Endothelial cell of umbilical vein (primary cell): Measurements from ENCODE around the gene SMIM21. TPM values are rescaled to one million over a fixed set of nuclear protein-coding genes. Genes with fewer than 3 reads are reported as not detected.

ENCODE experiments used
- BruUV-seq: library from RNA; stranded (reverse); fragments of 400-500 nt; replicated peaks from 2 replicates; lab custom pipeline; 2021; lab: Mats Ljungman, UMichigan
- CTCF ChIA-PET: fragments of 300-600, 350-600 bp; sonication (Branson Sonifier 250); formaldehyde crosslinking; loops from one replicate; lab custom pipeline; 2021; ENCODE audit warnings: antibody characterized with exemption, inconsistent platforms; lab: Charles Lee
- POLR2A ChIA-PET: fragments of 300-600, 350-600 bp; sonication (Branson Sonifier 250); formaldehyde crosslinking; loops from one replicate; lab custom pipeline; 2021; ENCODE audit warnings: antibody characterized with exemption, inconsistent platforms; lab: Charles Lee
- DNase-seq: peaks from one replicate; pipeline ENCODE4 v3.0.0-alpha.2; 2011; ENCODE audit warnings: low read depth, low spot score
- FAIRE-seq: peaks from 2 replicates; lab custom pipeline; 2011; peaks lifted over from hg19 to GRCh38; lab: Jason Lieb, UNC
- H2AFZ ChIP-seq: 2 replicates; pipeline ENCODE4 v1.6.0; 2012; ENCODE audit warnings: low read depth, low read length, control low read depth, inconsistent platforms
- H3K27ac ChIP-seq: 2 replicates; pipeline ENCODE4 v1.5.1; 2011; ENCODE audit warnings: low read depth, mild to moderate bottlenecking, control low read depth, low read length, moderate library complexity; ENCODE audit not compliant: insufficient read depth
- H3K27me3 ChIP-seq, 2 experiments: 2 replicates each; pipeline versions ENCODE4 v1.6.0 to v1.6.1; 2011; ENCODE audit warnings: low read length in 2 of 2, mixed read lengths in 1 of 2; ENCODE audit not compliant: control insufficient read depth in 2 of 2, insufficient read depth in 2 of 2
- H3K36me3 ChIP-seq, 2 experiments: 2 replicates in 1 of 2; 3 replicates in 1 of 2; pipeline ENCODE4 v1.5.1; 2011; ENCODE audit warnings: low read length in 2 of 2, mild to moderate bottlenecking in 1 of 2, moderate library complexity in 1 of 2; ENCODE audit not compliant: control insufficient read depth in 2 of 2, insufficient read depth in 2 of 2; ENCODE audit errors: extremely low read depth in 1 of 2
- H3K4me1 ChIP-seq: 3 replicates; pipeline ENCODE4 v1.5.1; 2011; ENCODE audit warnings: mild to moderate bottlenecking, low read length; ENCODE audit not compliant: control insufficient read depth, insufficient read depth; ENCODE audit errors: extremely low read depth
- H3K4me2 ChIP-seq: 2 replicates; pipeline ENCODE4 v1.6.1; 2011; ENCODE audit warnings: low read length, control low read depth, mixed read lengths; ENCODE audit not compliant: insufficient read depth
- H3K4me3 ChIP-seq, 3 experiments: fragments of 200-600 bp in 1 of 3; sonication (generic), shearing (Covaris generic) in 1 of 3; replicated peaks in 1 of 3; 2 replicates each; pipeline ENCODE4 v1.5.1; 2011 to 2016; ENCODE audit warnings: control low read depth in 3 of 3, low read length in 3 of 3, mild to moderate bottlenecking in 2 of 3, inconsistent platforms in 1 of 3, low read depth in 1 of 3, moderate library complexity in 1 of 3; ENCODE audit not compliant: insufficient read depth in 1 of 3
- H3K79me2 ChIP-seq: 2 replicates; pipeline ENCODE4 v1.6.0; 2012; ENCODE audit warnings: low read length, inconsistent platforms; ENCODE audit not compliant: control insufficient read depth, insufficient read depth
- H3K9ac ChIP-seq: replicated peaks from 2 replicates; pipeline ENCODE3; 2011; ENCODE audit warnings: low read length, control low read depth; ENCODE audit not compliant: insufficient read depth; ENCODE audit errors: extremely low read depth
- H3K9me1 ChIP-seq: replicated peaks from 3 replicates; pipeline ENCODE4 v1.6.0; 2011; ENCODE audit warnings: mild to moderate bottlenecking, low read length; ENCODE audit not compliant: control insufficient read depth, insufficient read depth; ENCODE audit errors: extremely low read depth
- H3K9me3 ChIP-seq: replicated peaks from 2 replicates; pipeline ENCODE4 v1.5.1; 2012; ENCODE audit warnings: low read length, inconsistent platforms; ENCODE audit not compliant: control insufficient read depth, insufficient read depth
- H4K20me1 ChIP-seq: replicated peaks from 2 replicates; pipeline ENCODE3; 2011; ENCODE audit warnings: mild to moderate bottlenecking, low read length; ENCODE audit not compliant: control insufficient read depth, insufficient read depth; ENCODE audit errors: extremely low read depth
- EZH2 ChIP-seq: IDR thresholded peaks from 2 replicates; pipeline ENCODE4 v1.6.1; 2012; ENCODE audit warnings: borderline replicate concordance, low read depth, mild to moderate bottlenecking, moderate library complexity, low read length, inconsistent platforms; ENCODE audit not compliant: severe bottlenecking
- FOS ChIP-seq: IDR thresholded peaks from 2 replicates; pipeline ENCODE4 v1.6.1; 2011; ENCODE audit warnings: mild to moderate bottlenecking, low read length, moderate library complexity, borderline replicate concordance; ENCODE audit not compliant: insufficient read depth
- GATA2 ChIP-seq: IDR thresholded peaks from 2 replicates; pipeline ENCODE4 v1.7.0; 2011; ENCODE audit warnings: low read depth, mild to moderate bottlenecking, moderate library complexity, mixed read lengths, low read length; ENCODE audit not compliant: insufficient read length, insufficient read depth
- JUN ChIP-seq: IDR thresholded peaks from 2 replicates; pipeline ENCODE4 v1.6.1; 2011; ENCODE audit warnings: borderline replicate concordance, low read depth; ENCODE audit not compliant: insufficient read length, insufficient read depth
- MYC ChIP-seq: IDR thresholded peaks from one replicate; pipeline ENCODE4 v1.6.1; 2011; ENCODE audit warnings: mild to moderate bottlenecking, low read depth, low read length
- POLR2A ChIP-seq: IDR thresholded peaks from 2 replicates; pipeline ENCODE4 v1.6.1; 2012; ENCODE audit warnings: low read depth, mild to moderate bottlenecking, control low read depth, low read length
- POLR2AphosphoS5 ChIP-seq: IDR thresholded peaks from 2 replicates; pipeline ENCODE4 v1.6.1; 2012; ENCODE audit warnings: low read depth, mild to moderate bottlenecking, control low read depth, low read length, moderate library complexity; ENCODE audit not compliant: insufficient read depth
- dilution Hi-C: fragments of 300-500 bp; cut with MboI; formaldehyde crosslinking; loops from one replicate; pipeline ENCODE4 v1.15.0; 2019; ENCODE audit warnings: low sequenced_read_pairs; ENCODE audit not compliant: extremely low pct_ligation_motif_present
- intact Hi-C: fragments of 100-400 bp; cut with micrococcal nuclease; formaldehyde crosslinking; loops from one replicate; pipeline ENCODE4 v1.10.0; 2022
- polyA plus RNA-seq, 4 experiments: library from polyadenylated mRNA; depleted of rRNA in 3 of 4; stranded (reverse) in 3 of 4; unstranded in 1 of 4; fragments of >200 nt; gene quantifications; 2 replicates each; pipeline versions ENCODE4 v1.2.1 to v1.2.3, GENCODE V29; 2011 to 2012; ENCODE audit warnings: missing spikeins in 1 of 4
- total RNA-seq: library from RNA; stranded (reverse); gene quantifications from 2 replicates; pipeline ENCODE4 v1.2.3, GENCODE V29; 2021
- TF ChIP-seq, protein P1 (sequence below), 2 donors: IDR thresholded peaks; 1 replicate in 1 of 2; 2 replicates in 1 of 2; pipeline ENCODE4 v1.5.1; 2011; ENCODE audit warnings: low read length in 2 of 2, mild to moderate bottlenecking in 2 of 2, moderate library complexity in 2 of 2, control low read depth in 1 of 2, inconsistent platforms in 1 of 2, low read depth in 1 of 2; ENCODE audit not compliant: insufficient read depth in 1 of 2; ENCODE audit errors: extremely low read depth in 1 of 2
- TF ChIP-seq, protein P2 (sequence below): IDR thresholded peaks from 2 replicates; pipeline ENCODE4 v1.6.1; 2011; ENCODE audit not compliant: insufficient read depth, insufficient read length

The SMIM21 gene
- total and polyA plus RNA-seq, 2 donors (not counting 3 experiments of a cell fraction or from before 2014, with no cell fraction given) = not detected

DNA sequence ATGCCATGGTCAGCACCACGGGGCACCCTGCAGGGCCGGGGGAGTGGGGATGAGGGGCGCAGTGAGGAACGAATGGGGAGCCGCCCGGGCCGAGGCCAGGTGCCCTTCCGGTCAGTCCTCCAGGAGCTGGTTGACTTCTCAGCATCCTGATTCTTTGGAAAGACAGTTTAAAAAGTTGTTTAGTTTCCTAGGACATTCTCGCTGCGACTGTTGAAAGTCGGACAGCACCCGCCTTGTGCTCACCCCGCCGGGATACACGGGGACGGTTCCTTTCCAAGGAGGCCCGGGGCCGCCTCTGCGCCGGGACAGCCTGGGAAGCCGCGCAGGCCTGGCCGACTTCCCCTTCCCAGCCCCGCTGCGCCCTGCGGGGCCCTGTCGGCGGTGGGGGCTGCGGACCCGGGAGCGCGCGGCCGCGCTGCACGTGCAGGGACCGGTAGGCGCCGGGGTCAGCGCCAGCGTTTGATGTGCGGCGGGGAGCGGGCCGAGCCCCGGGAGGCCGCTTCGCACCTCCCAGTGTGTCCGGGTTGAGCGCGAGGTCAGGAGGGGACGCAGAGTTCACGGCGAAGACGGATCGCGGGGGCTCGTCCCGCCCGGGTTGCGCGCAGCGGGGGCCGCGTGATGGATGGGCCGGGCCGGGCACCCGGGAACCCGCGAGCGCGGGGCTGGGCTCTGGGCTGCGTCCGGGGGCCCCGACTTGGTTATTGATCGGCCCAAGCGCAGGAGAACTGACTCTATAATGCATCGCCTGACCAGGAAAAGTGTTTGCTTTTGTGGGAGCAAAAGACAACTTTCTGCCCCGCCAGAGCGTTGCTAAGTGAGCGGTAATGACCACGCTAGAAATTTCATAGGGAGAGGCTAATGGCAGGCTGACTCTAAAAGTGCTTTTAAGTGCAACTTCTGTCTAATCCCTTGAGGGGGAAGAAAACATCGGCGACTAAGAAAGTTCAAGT is 28.0 kb upstream of the SMIM21 start:
- BruUV-seq = no TSS peak

More for the DNA sequence above, 28.0 kb upstream of the SMIM21 start:
- POLR2A ChIA-PET = no interaction called here
- CTCF ChIA-PET = no interaction called here
- H3K4me2 ChIP-seq = peak overlapping the region; percentile 85
- H3K79me2 ChIP-seq = no peaks in the 10 kb centered on the region
- peak overlapping the region; percentile 13 to 56 (median 25) for H3K4me3 ChIP-seq
- H3K9me3 ChIP-seq = no peaks in the 10 kb centered on the region
- intact Hi-C loops (loop anchor here (5.0 kb wide), 1 partner anchor 248 kb away; the partner anchor contains the start of gene PTGR3), dilution Hi-C loops (no loop called here)
- TF ChIP-seq MYC (no peak), JUN (no peak), GATA2 (no peak), POLR2AphosphoS5 (no peak), FOS (no peak), EZH2 (no peak), POLR2A (no peak)
- TF ChIP-seq, protein P1, sequence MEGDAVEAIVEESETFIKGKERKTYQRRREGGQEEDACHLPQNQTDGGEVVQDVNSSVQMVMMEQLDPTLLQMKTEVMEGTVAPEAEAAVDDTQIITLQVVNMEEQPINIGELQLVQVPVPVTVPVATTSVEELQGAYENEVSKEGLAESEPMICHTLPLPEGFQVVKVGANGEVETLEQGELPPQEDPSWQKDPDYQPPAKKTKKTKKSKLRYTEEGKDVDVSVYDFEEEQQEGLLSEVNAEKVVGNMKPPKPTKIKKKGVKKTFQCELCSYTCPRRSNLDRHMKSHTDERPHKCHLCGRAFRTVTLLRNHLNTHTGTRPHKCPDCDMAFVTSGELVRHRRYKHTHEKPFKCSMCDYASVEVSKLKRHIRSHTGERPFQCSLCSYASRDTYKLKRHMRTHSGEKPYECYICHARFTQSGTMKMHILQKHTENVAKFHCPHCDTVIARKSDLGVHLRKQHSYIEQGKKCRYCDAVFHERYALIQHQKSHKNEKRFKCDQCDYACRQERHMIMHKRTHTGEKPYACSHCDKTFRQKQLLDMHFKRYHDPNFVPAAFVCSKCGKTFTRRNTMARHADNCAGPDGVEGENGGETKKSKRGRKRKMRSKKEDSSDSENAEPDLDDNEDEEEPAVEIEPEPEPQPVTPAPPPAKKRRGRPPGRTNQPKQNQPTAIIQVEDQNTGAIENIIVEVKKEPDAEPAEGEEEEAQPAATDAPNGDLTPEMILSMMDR (IDR thresholded peaks at IDR 0.05; ENCODE audit: extremely low read depth in 1 of 2, insufficient read depth in 1 of 2, low read depth in 1 of 2, low read length in 2 of 2) = no peak
- TF ChIP-seq, protein P2, sequence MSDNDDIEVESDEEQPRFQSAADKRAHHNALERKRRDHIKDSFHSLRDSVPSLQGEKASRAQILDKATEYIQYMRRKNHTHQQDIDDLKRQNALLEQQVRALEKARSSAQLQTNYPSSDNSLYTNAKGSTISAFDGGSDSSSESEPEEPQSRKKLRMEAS = no peak
- peaks cover 3% of the 10 kb centered on the region for H3K4me1 ChIP-seq
- peak overlapping the region; percentile 62 for H2AFZ ChIP-seq
- no peaks in the 10 kb centered on the region for H3K9me1 ChIP-seq
- H3K9ac ChIP-seq = no peak overlapping the region
- FAIRE-seq (peak; percentile 47), DNase-seq (peak; percentile 6)
- peaks cover 1 to 4% of the 10 kb centered on the region in 2 experiments for H3K27me3 ChIP-seq
- H3K27ac ChIP-seq = no peak overlapping the region
- no peaks in the 10 kb centered on the region for H3K36me3 ChIP-seq
- H4K20me1 ChIP-seq = no peaks in the 10 kb centered on the region
